HCEC 1CT (cell line): ENCODE results near the gene TBC1D21.
"Not testable (repeated sequence)": the region's sequence is repeated elsewhere in the genome, so short reads cannot be mapped to it uniquely, and the experiment has no call there.

Experiments
- DNase-seq: peaks from one replicate; pipeline ENCODE4 v3.0.0-alpha.2; 2017

The TBC1D21 gene

GRCh38 chr15:73932381-73933191 is 59.2 kb downstream of the TBC1D21 start:
- no peak for DNase-seq

DNA sequence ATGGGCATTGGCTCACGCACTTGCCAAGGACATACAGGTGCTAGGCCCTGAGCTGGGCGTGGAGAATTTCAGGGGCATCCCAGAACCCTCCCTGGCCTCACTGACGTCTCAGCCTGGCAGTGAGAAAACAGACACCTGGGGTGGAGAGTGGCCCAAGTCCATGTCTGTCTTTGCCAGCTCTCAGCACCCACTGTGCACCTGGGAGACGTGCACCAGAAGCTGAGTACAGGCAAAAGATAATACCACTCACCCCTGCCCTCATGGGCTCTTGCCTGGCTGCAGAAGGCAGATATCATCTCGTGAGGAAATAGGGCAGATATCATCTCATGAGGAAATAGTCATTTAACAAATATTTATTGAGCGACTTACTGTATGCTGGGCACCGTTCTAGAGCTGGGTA is 60.9 kb downstream of the TBC1D21 start:
- no peak for DNase-seq

DNA sequence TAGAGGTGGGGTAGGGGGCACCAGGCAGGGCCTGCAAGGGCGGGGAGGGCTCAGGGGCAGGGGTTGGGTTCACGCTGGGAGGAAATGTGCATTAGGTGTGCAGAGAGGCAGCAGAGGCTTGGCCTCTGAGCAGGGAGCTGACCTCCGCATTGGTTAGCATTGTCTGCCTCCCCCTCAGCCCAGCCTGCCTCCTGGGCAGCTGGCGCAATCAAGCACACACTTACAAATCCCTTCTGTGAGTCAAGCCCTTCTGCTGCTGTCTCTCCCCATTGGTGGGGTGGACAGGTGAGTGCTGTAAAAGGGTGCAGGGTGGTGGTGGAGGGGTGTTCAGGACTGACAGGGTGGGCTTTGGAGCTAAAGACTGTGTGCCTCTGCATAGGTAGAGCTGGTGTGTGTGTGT is 62.2 kb downstream of the TBC1D21 start:
- no peak for DNase-seq

- DNase-seq: no peak
Observed at GRCh38 chr15:73936181-73936580, 62.8 kb downstream of the TBC1D21 start.

GRCh38 chr15:73936588-73937290 is 63.4 kb downstream of the TBC1D21 start:
- no peak for DNase-seq

DNA sequence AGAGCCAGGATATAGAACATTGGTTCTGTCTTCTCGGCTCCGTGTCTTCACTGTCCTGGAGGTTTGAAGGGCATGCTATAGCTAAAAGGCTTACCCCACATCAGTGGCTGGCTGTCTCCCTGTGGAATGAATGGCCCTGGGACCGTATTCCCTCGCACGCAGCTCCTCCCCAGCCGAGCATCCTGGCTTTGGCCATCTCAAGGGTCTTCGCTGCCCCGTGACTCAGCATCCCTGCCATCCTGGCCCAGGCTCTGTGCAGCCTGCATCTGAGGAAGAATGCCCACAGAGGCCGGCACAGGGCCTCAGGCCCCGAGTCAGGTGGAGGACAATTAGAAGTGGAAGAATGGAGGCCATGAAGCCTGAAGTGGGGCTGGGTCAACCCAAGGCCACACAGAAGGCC is 63.9 kb downstream of the TBC1D21 start:
- no peak for DNase-seq

DNA sequence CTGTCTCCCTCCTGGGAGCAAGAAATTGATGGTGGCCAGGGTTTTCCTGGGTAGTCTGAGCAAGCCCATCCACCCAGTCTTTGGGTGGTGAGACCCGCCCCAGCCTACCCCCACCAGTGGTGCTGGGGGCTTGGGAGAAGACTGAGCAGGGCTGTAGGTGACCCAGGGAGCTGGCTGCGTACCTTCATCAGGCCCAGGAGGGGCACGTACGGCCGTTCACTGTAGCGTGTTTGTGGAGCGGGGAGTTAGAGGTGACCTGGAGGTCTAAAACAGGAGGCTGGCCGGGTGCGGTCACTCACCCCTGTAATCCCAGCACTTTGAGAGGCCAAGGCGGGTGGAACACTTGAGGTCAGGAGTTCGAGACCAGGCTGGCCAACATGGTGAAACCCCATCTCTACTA is 64.4 kb downstream of the TBC1D21 start:
- DNase-seq: no peak

DNA sequence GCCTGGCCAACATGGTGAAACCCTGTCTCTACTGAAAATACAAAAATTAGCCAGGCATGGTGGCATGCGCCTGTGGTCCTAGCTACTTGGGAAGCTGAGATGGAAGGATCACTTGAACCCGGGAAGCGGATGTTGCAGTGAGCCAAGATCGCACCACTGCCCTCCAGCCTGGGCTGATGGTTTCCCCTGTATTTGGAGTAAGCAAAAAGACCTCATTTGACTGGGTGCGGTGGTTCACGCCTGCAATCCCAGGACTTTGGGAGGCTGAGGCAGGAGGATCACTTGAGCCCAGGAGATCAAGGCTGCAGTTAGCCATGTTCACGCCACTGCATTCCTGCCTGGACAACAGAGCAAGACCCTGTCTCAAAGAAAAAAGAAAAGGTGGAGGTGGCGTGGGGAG is 65.2 kb downstream of the TBC1D21 start:
- not testable (repeated sequence) for DNase-seq
